ENCODE measurements around the gene HMGXB3. TPM values are rescaled to one million over a fixed set of nuclear protein-coding genes. Genes with fewer than 3 reads are reported as not detected.

Gene HMGXB3
- total RNA-seq, 1 experiment from 2014 or later = 26.9 TPM

DNA sequence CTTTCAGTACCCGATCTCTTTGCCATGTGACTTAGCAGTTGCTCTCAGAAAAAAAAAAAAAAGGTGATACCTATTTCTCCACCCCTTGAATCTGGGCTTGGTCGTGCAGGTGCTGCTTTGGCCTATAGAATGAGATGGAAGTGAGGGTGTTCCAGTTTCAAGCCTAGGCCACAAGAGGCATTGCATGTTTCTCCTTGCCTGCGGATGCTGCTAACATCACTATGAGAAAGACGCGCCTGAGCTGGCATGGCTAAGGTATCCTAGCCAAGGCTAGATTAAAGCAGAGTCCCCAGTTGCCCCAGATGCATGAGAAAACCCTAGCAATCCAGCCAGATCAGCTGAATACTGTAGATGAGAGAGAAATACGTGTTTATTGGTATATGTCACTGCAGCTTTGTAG, 100.5 kb downstream of the HMGXB3 start:
- Histone ChIP-seq H3K14ac (ENCODE audit: insufficient read depth, low read length) (no peak overlapping the region), H3T11ph (ENCODE audit: low read length) (no peak overlapping the region), H3K27me3 (ENCODE audit: insufficient read depth, low read length) (no peaks in the 10 kb centered on the region), H2BK12ac (ENCODE audit: insufficient read length, low read depth, low read length) (no peak overlapping the region), H2AK5ac (ENCODE audit: insufficient read length, low read length) (no peak overlapping the region), H3K4ac (ENCODE audit: low read depth, low read length) (no peak overlapping the region), H3K23me2 (ENCODE audit: insufficient read length, low read depth, low read length, poor library complexity, severe bottlenecking) (no peaks in the 10 kb centered on the region), H4K91ac (ENCODE audit: insufficient read length, low read depth, low read length) (no peak overlapping the region), H3K27ac (ENCODE audit: insufficient read length, low read depth, low read length) (no peak overlapping the region), H3K23ac (ENCODE audit: insufficient read length, low read depth, low read length) (no peak overlapping the region), H2BK20ac (ENCODE audit: low read depth, low read length, poor library complexity, severe bottlenecking) (no peak overlapping the region), H3K9me3 (ENCODE audit: control insufficient read depth, low read depth, low read length) (no peaks in the 10 kb centered on the region), H4K5ac (ENCODE audit: insufficient read length, low read depth, low read length) (no peak overlapping the region), H3K79me2 (ENCODE audit: insufficient read depth, low read length) (no peaks in the 10 kb centered on the region), H3K4me2 (ENCODE audit: insufficient read depth, insufficient read length, low read length) (no peak overlapping the region), H2AFZ (ENCODE audit: low read length) (no peak overlapping the region), H3K56ac (ENCODE audit: insufficient read length, low read depth, low read length) (no peak overlapping the region), H3K9ac (ENCODE audit: extremely low read depth, insufficient read length, low read length) (no peak overlapping the region), H2BK15ac (ENCODE audit: low read depth, low read length) (no peak overlapping the region), H2BK5ac (ENCODE audit: insufficient read length, low read length) (no peak overlapping the region), H3K4me1 (ENCODE audit: insufficient read depth, low read length) (no peaks in the 10 kb centered on the region), H2BK120ac (ENCODE audit: low read depth, low read length, poor library complexity, severe bottlenecking) (no peak overlapping the region), H3K18ac (ENCODE audit: insufficient read length, low read depth, low read length) (no peak overlapping the region), H4K20me1 (ENCODE audit: control insufficient read depth, insufficient read depth, insufficient read length) (no peaks in the 10 kb centered on the region), H3K79me1 (ENCODE audit: insufficient read depth, low read depth, low read length, poor library complexity, severe bottlenecking) (no peaks in the 10 kb centered on the region), H4K8ac (replicated peaks; ENCODE audit: insufficient read length, low read depth, low read length) (no peak overlapping the region)
- no CpG with 5 or more reads among the region's 6 CpGs for WGBS (ENCODE audit: extremely low coverage, insufficient read length, low lambda C conversion rate)
- no peaks in the 10 kb centered on the region for H3K36me3 Mint-ChIP-seq (ENCODE audit: insufficient read depth in 1 of 3, low read depth in 3 of 3)
- H3K4me3 Mint-ChIP-seq = no peak overlapping the region; a peak in 1 of 5 replicates
- TF ChIP-seq, protein P1, sequence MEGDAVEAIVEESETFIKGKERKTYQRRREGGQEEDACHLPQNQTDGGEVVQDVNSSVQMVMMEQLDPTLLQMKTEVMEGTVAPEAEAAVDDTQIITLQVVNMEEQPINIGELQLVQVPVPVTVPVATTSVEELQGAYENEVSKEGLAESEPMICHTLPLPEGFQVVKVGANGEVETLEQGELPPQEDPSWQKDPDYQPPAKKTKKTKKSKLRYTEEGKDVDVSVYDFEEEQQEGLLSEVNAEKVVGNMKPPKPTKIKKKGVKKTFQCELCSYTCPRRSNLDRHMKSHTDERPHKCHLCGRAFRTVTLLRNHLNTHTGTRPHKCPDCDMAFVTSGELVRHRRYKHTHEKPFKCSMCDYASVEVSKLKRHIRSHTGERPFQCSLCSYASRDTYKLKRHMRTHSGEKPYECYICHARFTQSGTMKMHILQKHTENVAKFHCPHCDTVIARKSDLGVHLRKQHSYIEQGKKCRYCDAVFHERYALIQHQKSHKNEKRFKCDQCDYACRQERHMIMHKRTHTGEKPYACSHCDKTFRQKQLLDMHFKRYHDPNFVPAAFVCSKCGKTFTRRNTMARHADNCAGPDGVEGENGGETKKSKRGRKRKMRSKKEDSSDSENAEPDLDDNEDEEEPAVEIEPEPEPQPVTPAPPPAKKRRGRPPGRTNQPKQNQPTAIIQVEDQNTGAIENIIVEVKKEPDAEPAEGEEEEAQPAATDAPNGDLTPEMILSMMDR (conservative IDR thresholded peaks at IDR 0.05) = no peak; the same call in 1 of the 3 replicates
- H3K4me1 Mint-ChIP-seq = no peaks in the 10 kb centered on the region
- H3K27me3 Mint-ChIP-seq (ENCODE audit: low read depth) = peaks cover 16% of the 10 kb centered on the region
- no peaks in the 10 kb centered on the region; a peak in 1 of 5 replicates for H3K9me3 Mint-ChIP-seq
- DNase-seq = peak; percentile 43
- no peak overlapping the region; a peak in 1 of 7 replicates for H3K27ac Mint-ChIP-seq

Other genes starting within 250 kb of the HMGXB3 start
- not detected in 2 replicates for gene PDE6A, start 55.9 kb upstream of the HMGXB3 start, total RNA-seq (2021)
- gene SLC26A2, start 40.0 kb upstream of the HMGXB3 start, total RNA-seq (2021) = 5.9 and 6.1 TPM in 2 replicates
- 1.2 and 1.8 TPM in 2 replicates for gene TIGD6, start 85 bp upstream of the HMGXB3 start, total RNA-seq (2021)
- 0.13 TPM in 1 of 2 replicates, not detected in the other for gene CSF1R, start 85.8 kb downstream of the HMGXB3 start, total RNA-seq (2021)
- 2.2 and 3.9 TPM in 2 replicates for gene PDGFRB, start 155.1 kb downstream of the HMGXB3 start, total RNA-seq (2021)
- 0.22 TPM in 1 of 2 replicates, not detected in the other for gene CDX1, start 166.0 kb downstream of the HMGXB3 start, total RNA-seq (2021)
- gene SLC6A7, start 189.3 kb downstream of the HMGXB3 start, total RNA-seq (2021) = not detected in 2 replicates

Measured in H9 (cell line).